Raji (cell line): ENCODE results near the gene RNASE7.

Experiments
- POLR2A ChIP-seq: IDR thresholded peaks from 2 replicates; pipeline ENCODE4 v1.6.1; 2011; ENCODE audit warnings: low read depth, low read length, control low read depth; ENCODE audit not compliant: insufficient read depth

The RNASE7 gene

DNA sequence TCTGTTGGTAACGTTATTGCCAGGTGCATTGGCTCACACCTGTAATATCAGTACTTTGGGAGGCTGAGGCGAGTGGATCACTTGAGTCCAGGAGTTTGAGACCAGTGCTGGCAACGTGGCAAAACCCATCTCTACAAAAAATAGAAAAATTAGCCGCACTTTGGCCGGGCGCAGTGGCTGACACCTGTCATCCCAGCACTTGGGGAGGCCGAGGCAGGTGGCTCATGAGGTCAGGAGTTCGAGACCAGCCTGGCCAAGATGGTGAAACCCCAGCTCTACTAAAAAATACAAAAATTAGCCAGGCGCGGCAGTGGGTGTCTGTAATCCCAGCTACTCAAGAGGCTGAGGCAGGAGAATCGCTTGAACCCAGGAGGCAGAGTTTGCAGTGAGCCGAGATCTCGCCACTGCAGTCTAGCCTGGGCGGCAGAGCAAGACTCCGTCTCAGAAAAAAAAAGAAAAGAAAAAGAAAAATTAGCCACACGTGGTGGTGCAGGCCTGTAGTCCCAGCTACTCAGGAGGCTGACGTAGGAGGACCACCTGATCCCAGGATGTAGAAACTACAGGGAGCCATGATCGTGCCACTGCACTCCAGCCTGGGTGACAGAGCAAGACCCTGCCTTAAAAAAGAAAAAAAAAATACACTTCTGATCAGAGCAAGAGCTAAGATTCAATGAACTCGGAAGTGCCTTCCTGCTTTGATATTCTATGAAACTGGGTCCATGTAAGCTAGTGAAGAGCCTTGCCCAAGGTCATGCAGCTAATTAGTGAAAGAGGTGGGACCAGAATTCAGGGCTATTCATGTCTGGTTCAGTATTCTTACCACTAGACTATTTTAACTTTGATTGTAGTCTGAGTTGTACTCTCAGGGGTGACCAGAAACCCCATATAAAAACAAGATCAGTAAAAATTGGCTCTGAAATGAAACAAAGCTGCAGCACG lies 11.3 kb downstream of the RNASE7 start:
- TF ChIP-seq POLR2A, result no peak

DNA sequence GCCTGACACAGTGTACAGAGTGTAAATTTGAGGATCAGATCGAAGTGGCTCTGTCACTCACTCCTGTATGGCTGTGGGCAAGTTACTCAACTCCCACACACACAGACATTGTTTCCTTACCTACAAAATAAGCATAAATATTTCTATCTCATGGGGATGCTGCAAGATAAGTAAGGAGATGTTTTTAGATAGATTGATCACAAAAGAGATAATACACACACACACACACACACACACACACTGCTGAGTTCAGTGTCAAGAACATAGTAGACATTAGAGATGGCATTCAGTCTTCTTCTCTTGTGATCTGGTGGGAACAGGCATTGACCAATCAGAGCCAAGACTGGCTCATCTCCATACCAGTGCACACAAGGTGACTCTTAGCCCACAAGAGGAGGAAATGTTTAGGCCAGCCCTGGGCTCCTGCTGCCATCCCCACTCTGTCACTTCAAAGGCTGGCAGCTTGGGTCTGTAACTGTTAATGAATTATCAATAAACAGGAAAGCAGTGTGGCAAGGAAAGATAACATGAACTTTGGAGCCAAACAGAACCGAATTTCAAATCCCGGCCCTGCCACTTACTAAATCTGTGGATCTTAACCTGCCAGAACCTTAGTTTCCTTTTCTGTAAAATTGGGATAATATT lies 12.1 kb downstream of the RNASE7 start:
- no peak for TF ChIP-seq POLR2A

DNA sequence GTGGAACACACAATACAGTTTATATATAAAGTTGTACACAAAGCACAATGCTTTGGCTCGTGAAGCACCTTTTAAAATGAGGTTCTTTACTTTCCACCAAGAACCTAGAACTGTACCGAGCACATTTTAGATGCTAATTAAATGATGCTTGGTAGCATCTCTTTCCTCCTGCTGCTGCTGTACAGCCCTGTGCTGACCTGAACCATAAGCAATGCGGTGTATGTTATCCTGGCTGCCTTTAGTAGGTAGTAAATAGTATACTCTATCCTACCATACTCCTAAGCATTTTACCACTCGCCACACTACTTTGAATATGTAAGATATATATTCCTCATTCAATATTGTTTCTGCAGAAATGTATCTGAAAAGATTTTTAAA lies 12.6 kb downstream of the RNASE7 start:
- no peak for TF ChIP-seq POLR2A

DNA sequence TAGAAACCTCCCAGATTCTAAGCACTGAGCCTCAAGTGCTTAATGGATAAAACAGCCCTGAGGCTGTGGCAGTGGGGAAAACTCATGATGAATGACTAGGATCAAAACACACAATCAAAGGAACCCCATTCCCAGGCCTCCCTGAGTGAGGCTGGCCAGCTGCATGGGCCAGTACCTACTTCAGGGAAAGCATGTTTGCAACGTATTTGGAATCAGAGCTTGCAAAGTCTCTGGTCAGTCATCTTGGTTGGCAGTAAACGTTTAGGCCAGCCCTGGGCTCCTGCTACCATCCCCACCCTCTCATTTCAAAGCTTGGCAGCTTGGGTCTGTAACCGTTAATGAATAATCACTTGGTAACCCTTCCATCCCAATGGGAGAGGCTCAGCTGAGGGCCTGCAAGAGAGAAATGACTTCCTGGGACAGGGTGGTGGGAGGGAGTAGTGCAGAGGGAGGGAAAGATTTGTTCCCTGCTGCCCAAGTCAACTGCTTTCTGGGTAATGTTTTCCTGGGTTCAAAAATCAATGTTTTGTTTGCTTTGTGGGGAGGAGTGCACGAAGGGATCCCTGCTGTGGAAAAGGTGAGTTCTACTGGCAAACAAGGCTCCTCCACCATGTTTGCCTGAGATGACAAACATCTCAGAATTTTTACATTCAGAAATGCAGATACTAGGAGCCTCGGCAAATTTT lies 13.4 kb downstream of the RNASE7 start:
- TF ChIP-seq POLR2A, result no peak

DNA sequence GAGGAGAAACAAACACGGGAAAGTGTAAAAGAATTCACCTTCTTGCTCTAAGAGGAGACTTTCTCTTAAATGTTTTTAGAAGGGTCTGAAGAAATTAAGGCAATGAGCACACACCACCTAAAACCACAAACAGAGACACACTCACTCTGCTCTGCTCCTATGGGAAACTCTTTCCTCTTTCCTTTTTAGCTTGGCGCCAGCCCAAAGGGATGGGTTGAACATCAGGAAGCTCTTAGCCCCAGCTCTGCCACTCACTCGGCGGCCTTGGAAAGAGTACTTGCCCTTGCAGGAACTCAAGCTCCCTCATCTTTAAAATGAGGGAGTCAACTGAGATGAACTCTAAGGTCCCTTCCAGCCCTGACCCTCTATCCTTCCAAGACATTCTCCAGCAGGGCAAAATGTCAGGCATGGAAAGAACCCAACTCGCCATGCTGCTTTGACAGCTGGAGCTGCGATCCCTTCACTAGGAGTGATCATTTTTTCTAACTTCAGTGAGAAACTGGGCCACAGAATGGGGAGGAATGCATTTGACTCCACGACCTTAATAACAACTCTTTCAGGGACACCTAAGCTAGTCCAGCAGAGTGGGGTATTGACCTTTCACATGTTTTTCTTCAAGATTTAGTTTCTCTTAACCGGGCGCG lies 14.5 kb downstream of the RNASE7 start:
- TF ChIP-seq POLR2A, result no peak

DNA sequence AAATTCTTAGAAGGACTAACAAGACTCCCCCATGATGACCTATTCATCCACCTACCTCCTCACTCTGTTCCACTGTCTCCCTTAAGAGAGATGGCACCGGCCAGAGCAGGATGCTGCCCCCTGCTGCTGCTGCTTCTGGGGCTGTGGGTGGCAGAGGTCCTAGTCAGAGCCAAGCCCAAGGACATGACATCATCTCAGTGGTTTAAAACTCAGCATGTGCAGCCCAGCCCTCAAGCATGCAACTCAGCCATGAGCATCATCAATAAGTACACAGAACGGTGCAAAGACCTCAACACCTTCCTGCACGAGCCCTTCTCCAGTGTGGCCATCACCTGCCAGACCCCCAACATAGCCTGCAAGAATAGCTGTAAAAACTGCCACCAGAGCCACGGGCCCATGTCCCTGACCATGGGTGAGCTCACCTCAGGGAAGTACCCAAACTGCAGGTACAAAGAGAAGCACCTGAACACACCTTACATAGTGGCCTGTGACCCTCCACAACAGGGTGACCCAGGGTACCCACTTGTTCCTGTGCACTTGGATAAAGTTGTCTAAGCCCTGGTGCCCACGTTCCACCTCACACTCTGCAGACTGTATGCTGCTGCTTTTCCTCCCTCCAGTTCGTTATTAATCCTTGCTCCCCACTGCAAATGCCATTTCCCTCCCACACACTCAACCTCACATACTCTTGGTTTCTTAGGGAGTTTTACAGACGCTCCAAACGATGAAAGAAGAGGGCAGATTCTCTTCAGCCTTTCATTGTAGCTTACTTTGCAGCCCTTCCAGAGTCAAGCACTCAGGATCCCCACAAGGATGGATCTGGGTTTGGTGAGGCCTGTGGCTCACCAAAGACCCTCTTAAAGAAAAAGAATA lies 15.9 kb downstream of the RNASE7 start, which contains the start of gene RNASE8:
Gene RNASE8, plus strand, starts transcription at position 20 of the 873 bp plus-strand sequence. Its CDS starts 71 bp downstream, at position 91.
- no peak for TF ChIP-seq POLR2A

DNA sequence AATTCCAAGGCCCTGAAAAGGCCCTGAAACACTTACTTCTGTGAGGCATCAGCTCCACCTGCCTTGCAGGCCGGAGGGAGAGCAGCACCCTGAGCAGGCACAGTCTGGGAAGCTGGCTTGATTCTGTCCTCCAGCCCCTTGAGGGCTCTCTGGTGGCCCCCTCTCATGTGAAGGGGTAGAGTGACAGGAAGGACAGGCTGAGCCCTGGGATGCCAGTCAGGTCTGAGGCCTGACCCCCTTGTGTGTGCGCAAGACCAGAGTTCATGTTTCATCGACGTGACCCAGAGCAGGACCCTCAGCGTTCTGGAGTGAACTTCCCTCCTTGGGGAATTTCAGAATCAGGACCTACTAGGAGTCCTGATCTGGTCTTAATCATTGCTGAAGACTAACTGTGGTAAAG lies 16.7 kb downstream of the RNASE7 start:
- TF ChIP-seq POLR2A, result no peak

DNA sequence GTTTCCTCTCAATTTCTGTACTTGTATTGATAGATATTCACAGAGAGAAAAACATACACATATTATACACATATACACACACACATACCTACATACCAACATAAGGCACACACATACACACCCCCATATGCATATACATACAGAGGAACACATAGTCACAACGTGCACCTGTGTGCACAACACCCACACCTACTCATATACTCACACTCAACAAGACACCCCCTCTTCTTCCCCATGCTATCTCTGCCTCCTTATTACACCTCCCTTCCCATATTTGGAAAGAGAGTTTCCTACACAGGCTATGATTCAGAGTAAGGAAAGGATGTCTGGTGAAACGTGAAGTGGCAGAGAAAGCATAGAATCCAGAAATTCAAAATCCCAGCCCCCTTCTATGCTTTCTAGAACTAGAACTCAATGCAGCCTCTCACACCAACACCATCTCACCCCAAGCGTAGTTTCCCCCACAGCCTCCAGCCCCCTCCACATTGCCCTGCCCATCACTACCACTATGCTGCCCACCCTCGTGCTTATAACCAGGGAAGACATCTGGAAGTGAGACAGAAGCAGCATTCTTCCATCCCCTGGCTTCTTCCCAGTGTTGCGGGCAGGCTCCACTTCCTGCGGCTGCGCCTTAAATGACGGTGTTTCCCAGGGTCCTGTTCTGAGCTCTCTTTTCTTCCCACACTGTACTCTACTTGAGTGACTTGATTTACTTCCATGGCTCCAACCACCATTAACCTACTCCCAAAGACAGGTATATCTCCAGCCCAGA lies 17.9 kb downstream of the RNASE7 start:
- no peak for TF ChIP-seq POLR2A

DNA sequence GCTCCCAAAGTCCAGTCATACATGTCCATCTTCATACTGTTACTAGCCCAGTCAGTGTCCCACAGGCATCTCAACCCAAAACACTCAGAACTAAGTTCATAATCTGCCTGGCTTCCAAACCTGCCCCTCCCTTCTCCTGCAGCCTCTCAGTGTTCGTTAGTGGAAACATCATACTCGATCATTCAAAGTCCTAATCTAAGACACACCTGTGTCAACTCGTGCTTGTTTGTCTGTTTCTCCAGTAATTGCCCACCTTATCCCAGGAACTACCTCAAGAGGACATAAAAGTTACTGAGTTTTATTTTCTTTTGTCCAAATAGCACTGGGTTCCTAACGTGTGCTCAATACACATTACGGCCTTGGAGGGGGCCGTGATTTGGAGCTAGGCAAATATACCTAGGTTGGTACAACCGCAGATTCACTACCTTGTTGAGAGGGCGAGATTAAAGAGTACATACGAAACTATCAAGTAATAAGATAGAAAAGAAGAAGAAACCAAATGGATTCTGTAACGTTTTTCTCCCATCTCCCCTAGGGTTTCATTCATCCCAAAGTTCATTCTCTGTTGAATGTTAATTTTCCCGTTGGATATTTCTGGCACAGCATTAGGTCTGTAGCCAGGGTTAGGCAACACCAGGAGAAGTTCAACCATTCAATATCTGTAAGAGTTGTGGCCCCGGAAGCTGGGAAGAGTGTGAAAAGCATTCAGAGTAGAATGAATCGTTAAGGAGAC lies 18.6 kb downstream of the RNASE7 start:
- no peak for TF ChIP-seq POLR2A

DNA sequence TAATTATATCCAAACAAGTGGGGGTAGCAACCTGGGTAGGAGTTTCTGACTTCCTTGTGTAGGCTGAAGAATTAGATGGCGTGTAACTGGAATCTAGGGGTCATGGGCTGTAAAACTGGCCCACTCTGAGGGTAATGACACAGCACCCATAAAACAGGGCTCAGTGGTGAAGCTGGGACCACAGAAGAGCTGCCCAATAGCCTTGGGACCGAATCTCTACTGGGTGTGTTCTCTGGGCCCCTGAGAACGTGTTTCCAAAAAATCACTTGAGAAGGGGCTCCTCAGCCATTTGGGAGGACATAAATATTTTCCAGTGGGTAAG lies 19.1 kb downstream of the RNASE7 start:
- no peak for TF ChIP-seq POLR2A

DNA sequence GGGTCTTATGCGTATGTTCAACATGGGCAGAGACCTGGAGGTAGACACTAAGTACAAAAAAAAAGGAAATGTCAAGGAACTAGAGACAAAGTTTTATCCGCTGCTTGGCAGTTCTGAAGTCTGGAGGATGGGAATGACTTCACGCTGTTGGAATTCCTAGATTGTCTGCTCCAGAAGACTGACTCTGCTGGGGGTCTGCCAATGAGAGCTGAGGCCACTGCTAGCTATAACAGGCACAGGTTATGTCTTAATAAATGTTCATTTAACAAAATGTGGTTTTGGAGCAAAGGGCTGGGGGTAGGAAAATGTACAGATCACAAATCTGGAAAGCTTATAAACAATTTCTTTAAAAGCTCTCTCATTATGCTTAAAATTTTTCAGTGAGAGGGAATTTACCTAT lies 21.3 kb downstream of the RNASE7 start:
- no peak for TF ChIP-seq POLR2A

DNA sequence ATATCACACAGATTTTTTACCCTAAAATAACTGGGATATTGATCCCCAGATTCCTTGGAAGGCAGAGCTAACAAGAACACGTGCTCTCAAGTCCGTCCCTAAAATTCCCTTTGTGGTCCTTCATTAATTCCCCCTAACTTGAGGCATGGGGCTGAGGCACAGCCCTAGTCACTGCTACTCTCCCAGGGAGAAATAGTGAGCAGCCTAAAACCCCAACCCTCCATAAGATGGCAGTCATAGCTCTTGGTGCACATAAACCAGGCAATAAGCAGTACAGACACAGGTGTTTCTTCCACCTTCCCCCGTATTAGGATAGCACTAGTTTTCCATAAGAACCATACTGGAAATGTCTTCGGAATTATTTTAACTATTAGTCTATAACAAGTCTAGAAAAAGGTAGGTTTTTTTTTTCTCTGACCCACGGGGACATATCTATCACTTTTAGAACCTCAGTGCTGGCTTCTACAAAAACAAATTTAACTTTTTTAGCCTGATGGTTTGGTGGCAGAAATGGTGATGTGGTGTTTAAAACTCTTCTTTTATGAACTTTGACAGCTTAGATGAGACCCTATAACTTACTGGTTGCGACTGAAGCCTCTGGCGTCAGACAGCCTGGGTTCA lies 24.8 kb downstream of the RNASE7 start:
- no peak for TF ChIP-seq POLR2A
